CD4-positive, alpha-beta T cell (primary cell): Measurements from ENCODE around the gene PLIN4. TPM values are rescaled to one million over a fixed set of nuclear protein-coding genes. Genes with fewer than 3 reads are reported as not detected.

Experiments
- ATAC-seq: fragments of 200-7000 bp; cut with Tn5 transposase; one replicate; pipeline ENCODE4 v1.10.0; 2022; ENCODE audit warnings: mild to moderate bottlenecking; ENCODE audit not compliant: poor library complexity
- CTCF ChIA-PET: fragments of 350-600 bp; sonication (Branson Sonifier 250); formaldehyde crosslinking; loops from one replicate; lab custom pipeline; 2021; ENCODE audit warnings: antibody characterized with exemption, inconsistent platforms; lab: Charles Lee
- POLR2A ChIA-PET: fragments of 350-600 bp; sonication (Branson Sonifier 250); formaldehyde crosslinking; loops from one replicate; lab custom pipeline; 2021; ENCODE audit warnings: antibody characterized with exemption, inconsistent platforms; lab: Charles Lee
- DNase-seq, 14 experiments: peaks; one replicate each; pipeline ENCODE4 v3.0.0-alpha.2; 2013 to 2020; ENCODE audit warnings: mixed read lengths in 2 of 14
- H3K27ac ChIP-seq, 2 donors: one replicate each; pipeline versions ENCODE4 v1.5.1 to v1.7.0; 2013; ENCODE audit warnings: low read length in 2 of 2, low read depth in 1 of 2, mild to moderate bottlenecking in 1 of 2
- H3K27me3 ChIP-seq, 2 experiments: 1 replicate in 1 of 2; 2 replicates in 1 of 2; pipeline versions ENCODE4 v1.6.1 to v1.7.0; 2013; ENCODE audit warnings: low read length in 2 of 2, control low read depth in 1 of 2, mild to moderate bottlenecking in 1 of 2, moderate library complexity in 1 of 2; ENCODE audit not compliant: insufficient read depth in 2 of 2, control insufficient read depth in 1 of 2
- H3K36me3 ChIP-seq: one replicate; pipeline ENCODE4 v1.6.1; 2013; ENCODE audit warnings: low read length, control low read depth; ENCODE audit not compliant: insufficient read depth
- H3K4me1 ChIP-seq: one replicate; pipeline ENCODE4 v1.6.1; 2013; ENCODE audit warnings: low read length, control low read depth; ENCODE audit not compliant: insufficient read depth
- H3K4me3 ChIP-seq: one replicate; pipeline ENCODE4 v1.5.1; 2013; ENCODE audit warnings: mild to moderate bottlenecking, low read length, moderate library complexity
- H3K9me3 ChIP-seq, 2 experiments: 1 replicate in 1 of 2; 2 replicates in 1 of 2; pipeline versions ENCODE4 v1.6.1 to v1.7.0; 2013; ENCODE audit warnings: low read length in 2 of 2, mild to moderate bottlenecking in 2 of 2, control low read depth in 1 of 2, moderate library complexity in 1 of 2; ENCODE audit not compliant: control insufficient read depth in 1 of 2, insufficient read depth in 1 of 2
- H3K27ac Mint-ChIP-seq: one replicate; pipeline ENCODE4 v1.8.0; 2020; ENCODE audit warnings: mixed read lengths
- H3K27me3 Mint-ChIP-seq: one replicate; pipeline ENCODE4 v1.8.0; 2021; ENCODE audit warnings: mixed read lengths
- H3K36me3 Mint-ChIP-seq: one replicate; pipeline ENCODE4 v1.8.0; 2021; ENCODE audit warnings: low read depth, mixed read lengths
- H3K4me1 Mint-ChIP-seq: one replicate; pipeline ENCODE4 v1.8.0; 2021; ENCODE audit warnings: low read depth, mixed read lengths
- H3K4me3 Mint-ChIP-seq: one replicate; pipeline ENCODE4 v1.8.0; 2020; ENCODE audit warnings: mild to moderate bottlenecking, mixed read lengths
- H3K9me3 Mint-ChIP-seq: one replicate; pipeline ENCODE4 v1.8.0; 2020; ENCODE audit warnings: mixed read lengths
- CTCF ChIP-seq: fragments of 200-600 bp; IDR thresholded peaks from one replicate; pipeline ENCODE4 v1.8.0; 2022; ENCODE audit warnings: antibody characterized with exemption, mild to moderate bottlenecking
- intact Hi-C, 2 experiments: fragments of 100-400 bp; cut with DNase I in 1 of 2; cut with micrococcal nuclease in 1 of 2; formaldehyde crosslinking; loops; one replicate each; pipeline versions ENCODE4 v1.15.1 to v1.9.0; 2023 to 2025; cut with DNase I, micrococcal nuclease
- total RNA-seq, 174 experiments: library from RNA in 2 of 174; stranded (reverse) in 2 of 174; gene quantifications; one replicate each; pipeline ENCODE4 v1.2.3 and lab custom pipeline; 2021 to 2026

The PLIN4 gene
- total RNA-seq, 2 experiments from 2014 or later = not detected

- Mint-ChIP-seq H3K27me3 (peaks cover 31% of the 10 kb centered on the region), H3K4me3 (no peak within 1 kb of the TSS), H3K27ac (no peak within 1 kb of the TSS), H3K9me3 (no peaks in the 10 kb centered on the region), H3K36me3 (no peaks in the 10 kb centered on the region), H3K4me1 (no peaks in the 10 kb centered on the region)
- Histone ChIP-seq H3K4me1 (peaks cover 15% of the 10 kb centered on the region), H3K4me3 (no peak within 1 kb of the TSS), H3K36me3 (no peaks in the 10 kb centered on the region), H3K27me3 (peaks cover 18 to 28% of the 10 kb centered on the region in 2 experiments), H3K27ac (no peak within 1 kb of the TSS), H3K9me3 (peaks cover 0 to 30% of the 10 kb centered on the region in 2 experiments)
- no peak for TF ChIP-seq CTCF
- peak in 3 of 14 experiments; percentile 11 to 60 (median 53) for DNase-seq
- POLR2A ChIA-PET = interaction anchor here (0.7 kb wide), 1 partner anchor 462 kb away, joined by 3 read pairs; no protein-coding TSS in a partner anchor
- CTCF ChIA-PET = no interaction called here
- no peak for ATAC-seq
- intact Hi-C loops = no loop called here
Observed at GRCh38 chr19:4539693-4540581, 21.7 kb upstream of the PLIN4 start, which contains the start of gene LRG1. Gene LRG1, minus strand, starts transcription at chr19:4540036. Its CDS starts 23 bp downstream, at chr19:4540013.

- H3K4me3 Mint-ChIP-seq = no peak overlapping the region
- peaks cover 17% of the 10 kb centered on the region for H3K4me1 ChIP-seq
- intact Hi-C loops = no loop called here
Observed at GRCh38 chr19:4539169-4539692, 20.9 kb upstream of the PLIN4 start.

GRCh38 chr19:4538601-4538954 is 20.3 kb upstream of the PLIN4 start:
- intact Hi-C loops = no loop called here
- ChIA-PET CTCF (no interaction called here), POLR2A (no interaction called here)
- H3K27ac ChIP-seq = no peak overlapping the region
- peaks cover 17% of the 10 kb centered on the region for H3K4me1 ChIP-seq
- DNase-seq = no peak
- H3K9me3 ChIP-seq = peaks cover 0 to 30% of the 10 kb centered on the region in 2 experiments
- no peaks in the 10 kb centered on the region for H3K9me3 Mint-ChIP-seq
- no peak overlapping the region for H3K4me3 ChIP-seq
- peaks cover 37% of the 10 kb centered on the region for H3K27me3 Mint-ChIP-seq
- H3K4me1 Mint-ChIP-seq = no peaks in the 10 kb centered on the region
- no peak for ATAC-seq
- no peaks in the 10 kb centered on the region for H3K36me3 Mint-ChIP-seq
- TF ChIP-seq CTCF = no peak
- no peak overlapping the region for H3K27ac Mint-ChIP-seq
- H3K36me3 ChIP-seq = no peaks in the 10 kb centered on the region
- H3K4me3 Mint-ChIP-seq = no peak overlapping the region
- peaks cover 18 to 28% of the 10 kb centered on the region in 2 experiments for H3K27me3 ChIP-seq

More at GRCh38 chr19:4539169-4539692, 20.9 kb upstream of the PLIN4 start:
- Mint-ChIP-seq H3K27ac (no peak overlapping the region), H3K27me3 (peaks cover 31% of the 10 kb centered on the region), H3K4me1 (no peaks in the 10 kb centered on the region), H3K36me3 (no peaks in the 10 kb centered on the region), H3K9me3 (no peaks in the 10 kb centered on the region)
- Histone ChIP-seq H3K27me3 (peaks cover 18 to 28% of the 10 kb centered on the region in 2 experiments), H3K9me3 (peaks cover 0 to 30% of the 10 kb centered on the region in 2 experiments), H3K4me3 (no peak overlapping the region), H3K27ac (no peak overlapping the region), H3K36me3 (no peaks in the 10 kb centered on the region)
- DNase-seq = no peak
- CTCF ChIA-PET = no interaction called here
- no peak for TF ChIP-seq CTCF
- POLR2A ChIA-PET = no interaction called here
- no peak for ATAC-seq
